Myocyte (in vitro differentiated cells): ENCODE measurements around the gene TRAFD1. TPM values are rescaled to one million over a fixed set of nuclear protein-coding genes. Genes with fewer than 3 reads are reported as not detected.
A peak's percentile ranks its signal among the peaks of the same experiment; 100 is the strongest.

Experiments
- DNase-seq: peaks from one replicate; pipeline ENCODE4 v3.0.0-alpha.2; 2012; ENCODE audit warnings: low read depth
- total RNA-seq: library from RNA; depleted of rRNA; stranded (reverse); fragments of >200 nt; gene quantifications from 2 replicates; pipeline ENCODE4 v1.2.3, GENCODE V29; 2014

TRAFD1 gene
- total RNA-seq, 1 donor from 2014 or later: 56.9 TPM

DNA sequence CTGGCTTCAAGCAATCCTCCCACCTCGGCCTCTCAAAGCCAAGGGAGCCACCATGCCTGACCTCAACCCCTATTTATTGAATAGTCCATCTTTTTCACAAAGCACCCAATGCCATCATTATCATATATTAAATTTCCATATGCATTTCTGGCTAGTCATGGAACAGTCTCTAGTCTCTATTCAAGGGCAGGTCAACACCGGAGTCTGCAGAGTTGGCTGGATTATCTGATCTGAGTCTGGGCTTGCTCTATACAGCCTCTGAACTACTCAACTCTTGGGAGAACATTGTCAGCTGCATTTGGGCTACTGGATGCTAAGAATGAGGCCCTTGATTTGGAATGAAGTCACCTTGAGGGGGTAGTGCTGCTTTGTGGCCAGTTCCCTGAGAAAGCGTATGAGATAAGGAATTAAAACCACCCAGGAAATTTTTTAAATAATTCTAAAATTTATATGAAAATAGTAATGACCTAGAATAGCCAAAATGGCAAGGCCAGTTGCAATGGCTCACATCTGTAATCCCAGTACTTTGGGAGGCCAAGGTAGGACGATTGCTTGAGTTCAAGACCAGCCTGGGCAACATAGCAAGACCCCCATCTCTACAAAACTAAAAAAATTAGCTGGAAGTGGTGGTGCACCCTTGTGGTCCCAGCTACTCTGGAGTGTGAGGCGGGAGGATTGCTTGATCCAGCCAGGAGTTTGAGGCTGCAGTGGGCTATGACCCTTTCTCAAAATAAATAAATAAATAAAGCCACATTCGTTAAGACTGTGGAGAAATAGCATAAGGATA lies 9.9 kb upstream of the TRAFD1 start:
- no peak for DNase-seq

DNA sequence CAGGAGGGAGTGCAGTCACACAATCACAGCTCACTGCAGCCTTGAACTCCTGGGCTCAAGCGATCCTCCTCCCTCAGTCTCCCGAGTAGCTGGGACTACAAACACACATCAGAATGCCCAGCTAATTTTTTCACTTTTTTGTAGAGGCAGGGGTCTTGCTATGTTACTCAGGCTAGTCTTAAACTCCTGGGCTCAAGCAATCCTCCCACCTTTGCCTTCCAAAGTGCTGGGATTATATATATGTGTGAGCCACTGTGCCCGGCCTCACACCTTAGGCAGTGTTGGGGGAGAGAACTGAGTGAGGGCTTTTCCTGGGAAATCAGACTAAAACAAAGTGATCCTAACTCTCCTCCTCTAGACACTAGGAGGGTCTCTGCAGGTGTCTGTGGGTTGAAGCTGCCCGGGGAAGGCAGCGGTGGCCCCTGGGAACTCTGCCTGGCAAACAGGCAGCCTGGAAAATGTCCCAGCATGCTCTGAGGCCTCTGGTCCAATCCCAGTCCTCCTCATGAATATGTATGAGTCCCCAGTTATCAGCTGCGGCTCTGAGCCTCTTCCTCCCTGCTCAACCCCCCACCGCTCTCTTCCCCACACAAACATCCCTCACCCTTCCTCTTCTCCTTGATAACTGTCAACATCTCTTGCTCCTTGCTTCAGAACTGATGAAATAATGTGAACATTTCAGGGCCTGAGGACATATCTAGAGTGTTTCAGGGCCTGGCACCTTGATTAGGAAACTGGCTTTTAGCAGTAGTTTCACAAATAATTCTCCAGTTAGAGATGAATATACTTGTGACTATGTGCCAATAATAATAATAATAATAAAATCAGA lies 8.9 kb upstream of the TRAFD1 start:
- DNase-seq: peak; percentile 49

DNA sequence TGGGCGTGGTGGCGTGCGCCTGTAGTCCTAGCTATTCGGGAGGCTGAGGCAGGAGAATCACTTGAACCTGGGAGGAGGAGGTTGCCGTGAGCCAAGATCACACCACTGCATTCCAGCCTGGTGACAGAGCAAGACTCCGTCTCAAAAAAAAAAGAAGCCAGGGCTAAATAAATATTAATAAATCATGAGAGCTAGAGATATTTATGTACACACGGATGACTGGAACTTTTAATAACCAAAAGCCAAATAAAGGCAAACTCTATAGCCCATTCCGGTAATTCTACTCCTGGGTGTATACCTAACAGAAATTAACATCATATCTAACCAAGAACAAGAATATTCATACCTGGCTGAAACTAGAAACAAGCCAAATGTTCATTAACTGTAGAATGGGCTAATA lies 7.7 kb upstream of the TRAFD1 start:
- no peak for DNase-seq

DNA sequence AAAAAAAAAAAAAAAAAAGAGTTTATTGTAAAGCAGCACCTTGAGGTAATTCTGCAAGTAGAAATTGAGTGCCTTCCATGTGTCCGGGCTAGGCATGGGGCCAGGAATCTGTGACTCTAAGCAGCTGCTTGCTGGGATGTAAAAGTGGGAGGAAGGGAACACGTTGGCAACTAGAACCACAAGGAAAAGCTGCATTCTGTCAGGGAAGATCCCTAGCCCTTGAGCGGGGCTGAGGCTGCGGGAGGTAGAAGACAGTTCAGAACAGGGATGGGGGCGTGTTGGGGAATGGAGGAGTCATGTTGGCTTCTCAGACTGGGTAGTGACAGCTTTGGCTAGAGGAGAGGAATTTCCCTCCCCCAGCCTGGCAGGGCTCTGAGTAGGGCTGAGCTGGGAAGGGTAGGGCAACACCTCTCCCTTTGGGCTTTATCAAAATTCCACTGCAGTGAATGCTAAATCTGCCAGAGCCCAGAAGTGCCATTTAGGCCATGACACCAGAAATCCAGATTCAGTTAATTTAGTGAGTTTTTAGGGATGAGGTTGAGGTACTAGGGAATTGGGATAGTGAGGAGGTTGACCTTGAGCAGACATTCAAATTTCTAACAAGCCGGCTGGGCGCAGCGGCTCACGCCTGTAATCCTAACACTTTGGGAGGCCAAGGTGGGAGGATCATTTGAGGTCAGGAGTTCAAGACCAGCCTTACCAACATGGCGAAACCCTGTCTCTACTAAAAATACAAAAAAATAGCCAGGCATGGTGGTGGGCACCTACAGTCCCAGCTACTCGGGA lies 3.4 kb upstream of the TRAFD1 start:
- DNase-seq: peak; percentile 95

DNA sequence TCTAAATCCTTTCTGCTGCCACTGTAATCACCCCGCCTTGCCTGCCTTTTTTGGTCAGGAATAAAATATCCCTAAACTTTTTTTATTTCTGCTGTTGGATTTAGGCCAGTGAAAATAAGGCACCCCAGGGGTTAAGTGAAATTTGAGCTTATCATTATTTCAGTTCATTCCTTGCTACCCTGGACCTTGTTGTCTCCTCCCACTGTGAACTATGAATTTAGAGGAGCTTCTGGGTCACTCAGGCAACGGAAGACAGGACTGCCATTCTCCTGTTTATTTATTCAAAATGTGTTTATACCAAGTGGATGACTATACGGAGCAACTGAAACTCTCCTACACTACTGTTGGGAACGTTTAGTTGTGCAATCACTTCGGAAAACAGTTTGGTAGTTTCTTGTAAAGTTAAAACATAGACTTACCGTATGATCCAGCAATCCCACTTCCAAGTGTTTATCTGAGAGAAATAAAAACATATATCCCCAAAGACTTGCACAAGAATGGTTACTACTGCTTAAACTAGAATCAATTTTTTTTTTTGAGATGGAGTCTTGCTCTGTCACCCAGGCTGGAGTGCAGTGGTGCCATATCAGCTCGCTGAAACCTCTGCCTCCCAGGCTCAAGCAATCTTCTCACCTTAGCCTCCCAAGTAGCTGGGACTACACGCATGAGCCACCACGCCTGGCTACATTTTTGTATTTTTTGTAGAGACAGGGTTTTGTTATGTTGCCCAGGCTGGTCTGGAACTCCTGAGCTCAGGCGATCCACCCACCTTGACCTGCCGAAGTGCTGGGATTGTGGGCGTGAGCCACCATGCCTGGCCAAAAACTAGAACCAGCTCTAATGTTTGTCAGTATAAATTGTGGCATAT lies 2.3 kb upstream of the TRAFD1 start:
- no peak for DNase-seq

DNA sequence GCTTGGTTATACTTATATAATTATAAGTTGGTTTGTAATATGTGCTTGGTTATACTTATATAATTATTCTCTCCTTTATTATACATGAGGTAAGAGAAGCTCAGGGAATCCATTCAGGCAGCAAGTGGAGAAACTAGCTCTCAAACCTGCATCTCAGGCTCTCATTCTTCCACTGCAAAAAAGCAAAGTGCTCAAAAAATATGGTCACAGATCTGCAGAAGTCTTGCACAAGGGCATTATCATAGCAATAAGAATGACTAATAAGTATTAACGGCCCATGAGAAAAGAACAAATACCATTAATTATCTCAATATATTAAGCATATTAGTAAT lies 476 bp upstream of the TRAFD1 start:
- no peak for DNase-seq

DNA sequence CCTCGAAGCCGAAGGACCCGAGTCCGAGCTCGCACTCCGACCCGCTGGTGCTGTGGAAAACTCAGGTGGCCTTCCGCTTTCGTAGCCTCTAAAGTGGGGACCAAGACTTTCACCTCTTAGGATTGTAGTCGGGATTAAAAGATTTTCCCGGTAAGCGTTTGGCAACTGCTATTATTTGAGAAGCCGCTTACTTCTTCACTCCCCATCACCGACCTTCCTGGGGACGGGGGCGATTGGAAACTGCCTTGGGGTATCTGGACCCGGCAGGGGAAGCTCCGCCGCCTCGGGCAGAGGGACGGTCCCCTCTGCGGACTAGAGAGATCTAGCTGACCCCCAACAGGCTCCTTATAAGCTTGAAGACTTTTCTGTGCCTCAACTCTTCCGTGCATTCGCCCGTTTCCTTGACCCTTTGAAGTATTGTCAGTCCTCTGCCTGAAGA lies 659 bp downstream of the TRAFD1 start:
- DNase-seq: no peak

DNA sequence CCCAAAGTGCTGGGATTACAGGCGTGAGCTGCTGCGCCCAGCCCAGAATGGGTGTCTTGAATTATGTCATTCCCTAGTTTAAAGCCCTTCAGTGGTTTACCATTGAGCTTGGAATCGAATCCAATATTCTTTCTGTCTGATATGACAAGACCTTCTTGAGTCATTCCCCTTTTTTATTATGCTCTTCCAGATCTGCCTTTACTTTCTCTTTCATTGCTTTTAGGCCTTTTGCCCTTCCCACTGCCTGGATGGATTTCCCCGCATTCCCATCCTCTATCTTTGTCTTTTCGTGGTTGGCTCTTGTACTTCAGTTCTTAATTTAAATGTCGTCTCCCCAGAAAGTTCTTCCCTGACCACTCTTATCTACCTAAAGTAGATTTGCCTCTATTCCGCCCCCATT lies 1.6 kb downstream of the TRAFD1 start:
- peak; percentile 33 for DNase-seq

DNA sequence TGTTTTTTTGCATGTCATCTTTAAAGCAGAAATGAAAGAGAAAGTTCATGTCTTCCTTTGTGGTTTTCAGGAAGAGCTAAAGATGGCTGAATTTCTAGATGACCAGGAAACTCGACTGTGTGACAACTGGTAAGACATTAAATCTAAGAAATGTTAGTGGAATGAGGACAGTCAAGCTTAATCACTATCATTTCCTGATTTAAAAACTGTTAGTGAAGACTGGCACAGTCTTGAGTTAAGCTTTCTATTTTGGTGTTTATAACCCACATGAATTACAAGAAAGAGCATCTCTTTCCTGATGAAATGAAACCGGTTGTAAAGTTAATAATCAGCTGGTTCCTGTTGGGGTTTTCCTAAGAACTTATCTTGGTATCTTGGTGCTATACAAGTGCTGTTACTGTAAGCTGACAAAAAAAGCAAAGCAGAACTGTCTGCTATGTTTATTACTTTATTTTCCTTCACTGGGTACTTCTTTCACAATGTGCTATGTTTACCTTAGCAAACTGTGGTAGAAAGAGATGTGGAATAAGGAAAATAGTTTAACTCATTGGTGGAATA lies 5.2 kb downstream of the TRAFD1 start:
- peak; percentile 21 for DNase-seq

DNA sequence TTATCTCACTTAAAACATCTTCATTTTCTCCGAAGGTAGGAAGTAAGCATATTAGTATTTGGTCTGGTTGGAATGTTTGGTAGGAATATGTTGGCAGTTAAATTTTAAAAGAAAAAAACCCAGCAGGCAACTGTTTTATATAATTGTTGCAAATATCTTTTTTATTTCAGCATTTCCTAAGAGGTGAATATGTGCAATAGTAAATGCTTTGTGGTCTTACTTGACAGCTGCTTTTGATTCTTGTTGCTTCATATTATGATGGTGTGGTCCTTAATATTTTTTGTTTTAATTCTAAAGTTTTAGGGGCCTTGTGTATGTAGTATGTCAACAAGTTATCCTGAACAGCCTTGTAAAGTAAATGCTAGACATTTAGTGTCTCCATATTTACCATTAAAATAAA lies 6.3 kb downstream of the TRAFD1 start:
- DNase-seq: no peak

DNA sequence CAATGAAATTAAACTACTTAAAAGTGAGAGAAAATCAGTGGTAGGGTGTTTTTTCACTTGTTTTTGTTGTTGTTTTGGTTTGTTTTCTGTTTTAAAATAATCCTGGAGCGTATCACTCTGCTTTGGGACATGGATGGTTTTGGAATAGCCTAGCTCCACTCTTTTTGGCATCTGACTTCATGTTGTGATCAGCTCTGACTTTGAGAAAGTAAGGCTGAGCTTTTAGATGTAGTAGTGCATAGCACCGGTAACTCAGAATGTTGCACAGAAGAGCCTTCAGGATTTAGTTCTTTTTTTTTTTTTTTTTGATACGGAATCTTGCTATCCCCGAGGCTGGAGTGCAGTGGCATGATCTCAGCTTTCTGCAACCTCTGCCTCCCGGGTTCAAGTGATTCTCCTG lies 8.1 kb downstream of the TRAFD1 start:
- DNase-seq: no peak

DNA sequence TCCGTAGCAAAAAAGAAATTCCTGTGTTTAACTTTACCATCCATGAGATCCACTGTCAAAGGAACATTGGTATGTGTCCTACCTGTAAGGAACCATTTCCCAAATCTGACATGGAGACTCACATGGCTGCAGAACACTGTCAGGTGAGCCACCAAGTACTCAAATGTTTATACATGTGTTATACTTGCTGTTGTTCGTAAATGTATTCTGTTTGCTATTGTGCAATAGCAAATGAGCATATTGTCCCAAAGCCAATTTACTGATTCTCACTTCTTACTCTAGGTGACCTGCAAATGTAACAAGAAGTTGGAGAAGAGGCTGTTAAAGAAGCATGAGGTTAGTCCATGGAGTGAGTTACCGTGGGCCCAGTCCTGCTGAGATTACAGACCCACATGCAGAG lies 9.4 kb downstream of the TRAFD1 start:
- DNase-seq: no peak

DNA sequence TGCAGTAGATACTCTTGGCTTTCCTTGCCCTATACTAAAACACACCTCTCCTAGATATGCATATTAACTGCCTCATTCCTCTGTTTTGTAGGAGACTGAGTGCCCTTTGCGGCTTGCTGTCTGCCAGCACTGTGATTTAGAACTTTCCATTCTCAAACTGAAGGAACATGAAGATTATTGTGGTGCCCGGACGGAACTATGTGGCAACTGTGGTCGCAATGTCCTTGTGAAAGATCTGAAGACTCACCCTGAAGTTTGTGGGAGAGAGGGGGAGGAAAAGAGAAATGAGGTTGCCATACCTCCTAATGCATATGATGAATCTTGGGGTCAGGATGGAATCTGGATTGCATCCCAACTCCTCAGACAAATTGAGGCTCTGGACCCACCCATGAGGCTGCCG lies 15.4 kb downstream of the TRAFD1 start:
- no peak for DNase-seq

DNA sequence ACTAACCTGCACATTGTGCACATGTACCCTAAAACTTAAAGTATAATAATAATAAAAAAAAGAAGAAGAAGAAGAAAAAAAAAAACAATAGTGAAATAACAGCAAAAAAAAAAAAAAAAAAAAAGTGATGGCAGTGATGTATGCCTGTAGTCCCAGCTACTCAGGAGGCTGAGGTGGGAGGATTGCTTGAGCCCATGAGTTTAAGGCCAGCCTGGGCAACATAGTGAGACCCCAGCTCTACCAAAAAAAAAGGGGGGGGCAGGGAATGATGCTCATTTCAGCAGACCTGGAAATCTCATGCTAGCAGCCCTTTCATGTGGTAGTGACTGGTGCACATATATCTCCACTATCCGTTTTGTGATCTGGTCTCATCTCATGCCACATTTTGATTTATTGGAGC lies 20.8 kb downstream of the TRAFD1 start:
- DNase-seq: no peak

DNA sequence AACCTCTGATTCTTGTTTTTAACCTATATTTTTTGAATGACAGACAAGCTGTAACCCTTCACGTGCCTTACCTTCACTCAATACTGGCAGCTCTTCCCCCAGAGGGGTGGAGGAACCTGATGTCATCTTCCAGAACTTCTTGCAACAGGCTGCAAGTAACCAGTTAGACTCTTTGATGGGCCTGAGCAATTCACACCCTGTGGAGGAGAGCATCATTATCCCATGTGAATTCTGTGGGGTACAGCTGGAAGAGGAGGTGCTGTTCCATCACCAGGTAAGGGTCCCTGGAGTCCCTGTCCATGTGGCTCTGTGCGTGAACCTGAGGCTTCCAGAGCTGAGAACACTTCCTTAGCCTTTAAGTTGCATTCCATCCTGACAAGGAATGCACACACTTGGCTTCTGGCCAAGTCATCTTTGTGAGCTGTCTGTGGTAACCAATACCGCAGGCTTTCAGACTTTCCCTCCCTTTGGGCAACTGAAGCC lies 22.7 kb downstream of the TRAFD1 start:
- no peak for DNase-seq

DNA sequence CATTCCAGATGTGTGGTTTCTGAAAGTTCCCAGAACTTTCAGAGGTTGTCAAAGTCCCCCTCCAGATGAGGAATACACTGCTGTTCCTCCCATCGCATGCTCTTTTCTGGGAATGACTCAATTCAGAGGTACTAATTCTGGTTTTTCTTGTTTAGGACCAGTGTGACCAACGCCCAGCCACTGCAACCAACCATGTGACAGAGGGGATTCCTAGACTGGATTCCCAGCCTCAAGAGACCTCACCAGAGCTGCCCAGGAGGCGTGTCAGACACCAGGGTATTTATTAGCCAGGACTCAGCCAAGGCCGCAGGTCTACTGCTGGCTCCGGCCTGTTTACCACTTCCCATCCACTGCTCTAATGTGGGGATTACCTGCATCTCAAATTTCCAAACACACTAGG lies 24.2 kb downstream of the TRAFD1 start:
- DNase-seq: no peak

DNA sequence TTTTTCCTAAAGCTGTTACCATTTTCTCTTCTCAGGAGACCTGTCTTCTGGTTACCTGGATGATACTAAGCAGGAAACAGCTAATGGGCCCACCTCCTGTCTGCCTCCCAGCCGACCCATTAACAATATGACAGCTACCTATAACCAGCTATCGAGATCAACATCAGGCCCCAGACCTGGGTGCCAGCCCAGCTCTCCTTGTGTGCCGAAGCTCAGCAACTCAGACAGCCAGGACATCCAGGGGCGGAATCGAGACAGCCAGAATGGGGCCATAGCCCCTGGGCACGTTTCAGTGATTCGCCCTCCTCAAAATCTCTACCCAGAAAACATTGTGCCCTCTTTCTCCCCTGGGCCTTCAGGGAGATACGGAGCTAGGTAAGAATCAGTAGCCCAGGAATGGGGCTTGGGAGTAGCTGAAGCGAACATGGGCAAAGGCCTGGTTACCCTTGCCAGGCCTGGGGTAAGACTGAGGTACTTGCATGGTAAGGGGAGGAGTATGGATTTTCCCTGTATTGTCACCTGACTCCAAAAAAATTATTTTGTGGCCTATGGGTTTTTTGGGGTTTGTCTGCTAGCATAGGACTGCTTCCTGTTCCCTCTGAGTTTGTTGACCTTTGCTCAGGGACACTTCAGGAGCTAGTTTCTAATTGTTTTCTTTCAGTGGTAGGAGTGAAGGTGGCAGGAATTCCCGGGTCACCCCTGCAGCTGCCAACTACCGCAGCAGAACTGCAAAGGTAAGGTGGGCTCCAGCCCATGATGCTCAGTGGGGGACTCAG lies 26.6 kb downstream of the TRAFD1 start:
- DNase-seq: no peak

DNA sequence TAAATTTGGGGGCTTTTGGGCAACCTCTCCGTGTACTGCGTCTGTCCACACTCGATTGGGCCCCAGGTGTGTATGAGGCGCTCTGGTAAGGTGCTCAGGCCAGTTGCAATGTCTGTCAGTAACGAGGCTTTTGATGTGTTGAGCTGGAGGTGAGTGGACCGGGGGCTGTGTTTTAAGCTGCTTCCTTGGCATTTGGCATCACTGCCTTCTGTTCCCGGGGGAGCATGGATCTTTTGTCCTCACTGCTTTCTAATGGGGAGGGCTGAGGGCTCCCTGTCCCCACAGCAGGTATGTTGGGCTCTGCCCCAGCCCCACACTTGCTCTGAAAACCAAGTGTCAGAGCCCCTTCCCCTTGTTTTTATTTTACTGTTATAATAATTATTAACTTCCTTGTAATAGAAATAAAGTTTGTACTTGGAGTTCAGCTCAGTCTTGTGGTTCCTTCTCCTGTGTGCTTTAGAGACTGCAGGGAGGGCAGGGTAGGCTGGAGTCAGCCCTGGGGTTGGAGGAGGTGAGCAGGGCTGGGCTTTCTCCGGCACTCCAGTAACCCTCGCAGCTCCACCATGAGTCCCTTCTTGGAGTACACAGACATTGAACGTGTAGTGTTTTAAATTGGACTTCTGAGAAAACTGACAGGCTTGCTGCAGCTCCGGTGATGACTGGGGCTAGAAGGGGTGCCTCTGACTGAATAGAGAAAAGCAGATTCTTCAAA lies 28.0 kb downstream of the TRAFD1 start:
- DNase-seq: no peak

DNA sequence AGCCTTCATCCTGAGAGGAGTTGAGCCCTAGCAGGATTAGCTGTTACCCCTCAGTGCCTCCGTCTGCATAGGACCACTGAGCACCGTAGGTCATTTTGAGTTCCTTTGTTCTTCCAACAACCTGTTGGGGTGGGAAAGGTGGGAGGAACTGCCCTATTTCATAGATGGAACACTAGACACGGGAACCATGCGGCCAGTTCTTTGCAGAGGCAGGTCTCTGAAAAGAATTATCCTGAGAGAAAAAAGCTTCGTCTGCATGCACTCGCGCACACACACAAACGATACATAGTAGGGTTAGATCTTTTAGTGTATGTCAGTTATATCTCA lies 28.5 kb downstream of the TRAFD1 start:
- DNase-seq: no peak
